GM20431 (cell line): ENCODE measurements around the gene ACSL5.
"Not testable (repeated sequence)": the region's sequence is repeated elsewhere in the genome, so short reads cannot be mapped to it uniquely, and the experiment has no call there.

ENCODE experiments used
- in situ Hi-C: fragments of 300-500 bp; cut with MseI, MboI; formaldehyde crosslinking; loops from one replicate; pipeline ENCODE4 v1.15.0; 2020; ENCODE audit warnings: low sequenced_read_pairs; ENCODE audit not compliant: unreplicated experiment

ACSL5 gene

GRCh38 chr10:112348759-112349158 lies 25.2 kb upstream of the ACSL5 start:
- in situ Hi-C loops = no loop called here

- in situ Hi-C loops = no loop called here
Measured at GRCh38 chr10:112349521-112350085, 24.3 kb upstream of the ACSL5 start.

- in situ Hi-C loops = no loop called here
Measured at GRCh38 chr10:112351146-112351545, 22.8 kb upstream of the ACSL5 start.

- in situ Hi-C loops = no loop called here
Measured at GRCh38 chr10:112352044-112352443, 21.9 kb upstream of the ACSL5 start.

- in situ Hi-C loops = no loop called here
Measured at GRCh38 chr10:112353046-112353445, 20.9 kb upstream of the ACSL5 start.

- in situ Hi-C loops = no loop called here
Measured at GRCh38 chr10:112356686-112357085, 17.2 kb upstream of the ACSL5 start.

GRCh38 chr10:112359606-112360307 lies 14.2 kb upstream of the ACSL5 start:
- in situ Hi-C loops = no loop called here

GRCh38 chr10:112360308-112361270 lies 13.3 kb upstream of the ACSL5 start:
- in situ Hi-C loops = no loop called here

- in situ Hi-C loops = no loop called here
Measured at GRCh38 chr10:112361951-112362751, 11.8 kb upstream of the ACSL5 start.

GRCh38 chr10:112362833-112363232 lies 11.1 kb upstream of the ACSL5 start:
- in situ Hi-C loops = no loop called here

- in situ Hi-C loops = no loop called here
Measured at GRCh38 chr10:112363696-112364688, 9.9 kb upstream of the ACSL5 start.

- in situ Hi-C loops = no loop called here
Measured at GRCh38 chr10:112365014-112365432, 8.9 kb upstream of the ACSL5 start.

- in situ Hi-C loops = no loop called here
Measured at GRCh38 chr10:112365451-112365850, 8.5 kb upstream of the ACSL5 start.

GRCh38 chr10:112366992-112367391 lies 6.9 kb upstream of the ACSL5 start:
- in situ Hi-C loops = no loop called here

GRCh38 chr10:112367516-112367915 lies 6.4 kb upstream of the ACSL5 start:
- in situ Hi-C loops = no loop called here

- in situ Hi-C loops = no loop called here
Measured at GRCh38 chr10:112369495-112370423, 4.2 kb upstream of the ACSL5 start.

GRCh38 chr10:112370424-112370819 lies 3.5 kb upstream of the ACSL5 start:
- in situ Hi-C loops = no loop called here

- in situ Hi-C loops = not testable (repeated sequence)
Measured at GRCh38 chr10:112371326-112371725, 2.6 kb upstream of the ACSL5 start.
